Measurements from ENCODE around the gene CEACAM7. TPM values are rescaled to one million over a fixed set of nuclear protein-coding genes. Genes with fewer than 3 reads are reported as not detected.

Gene CEACAM7
- total and polyA plus RNA-seq, 4 experiments from 2014 or later, result not detected

Other genes starting within 250 kb of the CEACAM7 start
- 10 to 100 TPM; 27.7 to 28.9 TPM for gene DMAC2, start 248.4 kb downstream of the CEACAM7 start, total RNA-seq
- gene DMAC2, start 248.4 kb downstream of the CEACAM7 start, polyA plus RNA-seq, result 10 to 100 TPM; 43.1 to 58.2 TPM
- gene ERICH4, start 245.1 kb downstream of the CEACAM7 start, total RNA-seq, result not detected
- gene ERICH4, start 245.1 kb downstream of the CEACAM7 start, polyA plus RNA-seq, result not detected
- 10 to 100 TPM; 42.8 to 48.7 TPM for gene CEACAM21, start 112.1 kb downstream of the CEACAM7 start, total RNA-seq
- 10 to 100 TPM; 60.4 to 61.2 TPM for gene CEACAM21, start 112.1 kb downstream of the CEACAM7 start, polyA plus RNA-seq
- gene CEACAM4, start 61.2 kb downstream of the CEACAM7 start, total RNA-seq, result under 1 TPM; 0.28 to 0.64 TPM
- gene CEACAM4, start 61.2 kb downstream of the CEACAM7 start, polyA plus RNA-seq, result not detected
- gene CEACAM5, start 20.4 kb upstream of the CEACAM7 start, total RNA-seq, result not detected
- not detected for gene CEACAM5, start 20.4 kb upstream of the CEACAM7 start, polyA plus RNA-seq
- gene CEACAM6, start 67.3 kb upstream of the CEACAM7 start, total RNA-seq, result not detected
- gene CEACAM6, start 67.3 kb upstream of the CEACAM7 start, polyA plus RNA-seq, result not detected
- not detected for gene CEACAM3, start 108.3 kb upstream of the CEACAM7 start, total RNA-seq
- not detected for gene CEACAM3, start 108.3 kb upstream of the CEACAM7 start, polyA plus RNA-seq
- gene LYPD4, start 156.4 kb upstream of the CEACAM7 start, total RNA-seq, result not detected
- not detected for gene LYPD4, start 156.4 kb upstream of the CEACAM7 start, polyA plus RNA-seq
- gene DMRTC2, start 156.8 kb upstream of the CEACAM7 start, total RNA-seq, result not detected
- gene DMRTC2, start 156.8 kb upstream of the CEACAM7 start, polyA plus RNA-seq, result not detected
- gene RPS19, start 172.0 kb upstream of the CEACAM7 start, total RNA-seq, result 1,000 to 10,000 TPM; 3,807 to 4,015 TPM
- 1,000 to 10,000 TPM; 4,853 to 7,200 TPM for gene RPS19, start 172.0 kb upstream of the CEACAM7 start, polyA plus RNA-seq
- gene CD79A, start 189.0 kb upstream of the CEACAM7 start, total RNA-seq, result 1 to 10 TPM in 1 of 2 experiments, under 1 TPM in 1; 0.93 to 1.3 TPM
- gene CD79A, start 189.0 kb upstream of the CEACAM7 start, polyA plus RNA-seq, result 10 to 100 TPM in 1 of 2 donors, 1 to 10 TPM in 1; 5.1 to 29.7 TPM
- 100 to 1,000 TPM; 956 to 992 TPM for gene ARHGEF1, start 194.9 kb upstream of the CEACAM7 start, total RNA-seq
- gene ARHGEF1, start 194.9 kb upstream of the CEACAM7 start, polyA plus RNA-seq, result 100 to 1,000 TPM; 140 to 325 TPM
- gene ERFL, start 240.2 kb upstream of the CEACAM7 start, total RNA-seq, result 1 to 10 TPM; 6.6 to 9.2 TPM
- under 1 TPM in 1 of 2 donors, not detected in 1; 0.11 TPM for gene ERFL, start 240.2 kb upstream of the CEACAM7 start, polyA plus RNA-seq